HepG2 (cell line): ENCODE measurements around the gene FGFR3. TPM values are rescaled to one million over a fixed set of nuclear protein-coding genes. Genes with fewer than 3 reads are reported as not detected.

Experiments
- ARNTL ChIP-seq: sonication (generic); formaldehyde crosslinking; IDR thresholded peaks from 2 replicates; pipeline ENCODE4 v1.4.0; 2020; ENCODE audit warnings: mild to moderate bottlenecking, missing genetic modification reagents
- CBX1 ChIP-seq: IDR thresholded peaks from one replicate; pipeline ENCODE4 v1.6.1; 2016; ENCODE audit warnings: antibody characterized with exemption, low read depth
- CEBPG ChIP-seq: IDR thresholded peaks from 2 replicates; pipeline ENCODE4 v1.6.1; 2016
- CREB1 ChIP-seq, 2 experiments: fragments of 450-650 bp in 1 of 2; IDR thresholded peaks; 2 replicates each; pipeline ENCODE4 v1.6.1; 2016 to 2017; ENCODE audit warnings: control low read depth in 1 of 2, mild to moderate bottlenecking in 1 of 2, missing compliant biosample characterization in 1 of 2, missing genetic modification characterization in 1 of 2
- NCOA5 ChIP-seq: sonication (generic); formaldehyde crosslinking; IDR thresholded peaks from 2 replicates; pipeline ENCODE4 v1.4.0; 2020; ENCODE audit warnings: missing genetic modification reagents
- NFATC3 ChIP-seq: sonication (generic); formaldehyde crosslinking; IDR thresholded peaks from 2 replicates; pipeline ENCODE4 v1.5.1; 2020; ENCODE audit warnings: mild to moderate bottlenecking, missing genetic modification reagents
- NFKB2 ChIP-seq: sonication (generic); formaldehyde crosslinking; IDR thresholded peaks from 2 replicates; pipeline ENCODE4 v1.4.0; 2020; ENCODE audit warnings: missing genetic modification reagents, borderline replicate concordance
- NR2F1 ChIP-seq, 2 experiments: fragments of 450-650 bp in 1 of 2; formaldehyde crosslinking in 1 of 2; IDR thresholded peaks; 2 replicates each; pipeline versions ENCODE4 v1.5.0 to v1.6.1; 2016 to 2020; ENCODE audit warnings: mild to moderate bottlenecking in 1 of 2, missing compliant biosample characterization in 1 of 2, missing genetic modification reagents in 1 of 2, moderate library complexity in 1 of 2
- REXO4 ChIP-seq: sonication (generic); formaldehyde crosslinking; IDR thresholded peaks from 2 replicates; pipeline ENCODE4 v1.8.0; 2022; ENCODE audit warnings: missing genetic modification reagents, mild to moderate bottlenecking, borderline replicate concordance
- SCMH1 ChIP-seq: sonication (generic); formaldehyde crosslinking; IDR thresholded peaks from 2 replicates; pipeline ENCODE4 v1.9.0; 2021; ENCODE audit warnings: missing genetic modification reagents, mild to moderate bottlenecking, borderline replicate concordance
- SMAD3 ChIP-seq: sonication (generic); formaldehyde crosslinking; IDR thresholded peaks from 2 replicates; pipeline ENCODE4 v1.4.0; 2020; ENCODE audit warnings: missing genetic modification reagents
- XRCC5 ChIP-seq: fragments of 200-400 bp; formaldehyde crosslinking; optimal IDR thresholded peaks from 2 replicates; pipeline ENCODE3; 2017; ENCODE audit warnings: mild to moderate bottlenecking, low read length
- ZNF335 ChIP-seq: sonication (generic); formaldehyde crosslinking; IDR thresholded peaks from 2 replicates; pipeline ENCODE4 v1.4.0; 2020; ENCODE audit warnings: missing genetic modification reagents
- ZNF547 ChIP-seq: sonication (generic); formaldehyde crosslinking; IDR thresholded peaks from 2 replicates; pipeline ENCODE4 v1.5.1; 2020; ENCODE audit warnings: mild to moderate bottlenecking, missing genetic modification reagents
- ZNF607 ChIP-seq: sonication (generic); formaldehyde crosslinking; IDR thresholded peaks from 2 replicates; pipeline ENCODE4 v1.5.1; 2020; ENCODE audit warnings: missing genetic modification reagents, mild to moderate bottlenecking, borderline replicate concordance
- ZNF773 ChIP-seq: sonication (generic); formaldehyde crosslinking; IDR thresholded peaks from 2 replicates; pipeline ENCODE4 v1.4.0; 2020; ENCODE audit warnings: missing genetic modification reagents, borderline replicate concordance
- ZNF775 ChIP-seq: sonication (generic); formaldehyde crosslinking; IDR thresholded peaks from 2 replicates; pipeline ENCODE4 v1.4.0; 2020; ENCODE audit warnings: missing genetic modification reagents, mild to moderate bottlenecking, moderate library complexity, borderline replicate concordance
- polyA plus RNA-seq, 8 experiments: library from polyadenylated mRNA; depleted of rRNA in 3 of 8; stranded (reverse) in 7 of 8; unstranded in 1 of 8; fragments of >200 nt; fragmentation: Illumina TruSeq in 4 of 8; extraction: Trizol in 4 of 8; gene quantifications; 2 replicates each; pipeline versions ENCODE4 v1.2.1 to v1.2.3, GENCODE V29; 2011 to 2016; ENCODE audit warnings: low read depth in 4 of 8, missing spikeins in 1 of 8, mixed read lengths in 1 of 8; ENCODE audit not compliant: insufficient read depth in 1 of 8
- total RNA-seq, 5 experiments: library from RNA; depleted of rRNA; stranded (reverse); fragments of >200 nt; fragmentation: Illumina TruSeq; extraction: Trizol; gene quantifications; 2 replicates each; pipeline ENCODE4 v1.2.3, GENCODE V29; 2016; ENCODE audit warnings: low read depth in 1 of 5
- TF ChIP-seq, protein P1 (sequence below): sonication (generic); formaldehyde crosslinking; conservative IDR thresholded peaks from 2 replicates; pipeline ENCODE4 v1.4.0; 2020; ENCODE audit warnings: missing genetic modification reagents
- TF ChIP-seq, protein P2 (sequence below): sonication (generic); formaldehyde crosslinking; IDR thresholded peaks from 2 replicates; pipeline ENCODE4 v1.4.0; 2020; ENCODE audit warnings: missing genetic modification reagents, mild to moderate bottlenecking, borderline replicate concordance

The FGFR3 gene
- total and polyA plus RNA-seq, 2 of the 13 experiments (the other 11 are each of a cell fraction or from before 2014, with no cell fraction given), result 103 to 109 TPM

GRCh38 chr4:1856071-1856942 is 63.2 kb downstream of the FGFR3 start, which contains the start of gene LETM1 (continued):
- peak; percentile 28; the same call in 1 of the 2 replicates for TF ChIP-seq CREB1 (IDR thresholded peaks at IDR 0.05)
- no peak for TF ChIP-seq CREB1 (CRISPR knock-in tag; IDR thresholded peaks at IDR 0.05)
- TF ChIP-seq ZNF547, result peak; percentile 63; the same call in 1 of the 2 replicates
- no peak for TF ChIP-seq XRCC5
- no peak for TF ChIP-seq REXO4 (CRISPR knock-in tag)
- TF ChIP-seq ZNF335 (CRISPR knock-in tag), result peak; percentile 61
- TF ChIP-seq, protein P1, sequence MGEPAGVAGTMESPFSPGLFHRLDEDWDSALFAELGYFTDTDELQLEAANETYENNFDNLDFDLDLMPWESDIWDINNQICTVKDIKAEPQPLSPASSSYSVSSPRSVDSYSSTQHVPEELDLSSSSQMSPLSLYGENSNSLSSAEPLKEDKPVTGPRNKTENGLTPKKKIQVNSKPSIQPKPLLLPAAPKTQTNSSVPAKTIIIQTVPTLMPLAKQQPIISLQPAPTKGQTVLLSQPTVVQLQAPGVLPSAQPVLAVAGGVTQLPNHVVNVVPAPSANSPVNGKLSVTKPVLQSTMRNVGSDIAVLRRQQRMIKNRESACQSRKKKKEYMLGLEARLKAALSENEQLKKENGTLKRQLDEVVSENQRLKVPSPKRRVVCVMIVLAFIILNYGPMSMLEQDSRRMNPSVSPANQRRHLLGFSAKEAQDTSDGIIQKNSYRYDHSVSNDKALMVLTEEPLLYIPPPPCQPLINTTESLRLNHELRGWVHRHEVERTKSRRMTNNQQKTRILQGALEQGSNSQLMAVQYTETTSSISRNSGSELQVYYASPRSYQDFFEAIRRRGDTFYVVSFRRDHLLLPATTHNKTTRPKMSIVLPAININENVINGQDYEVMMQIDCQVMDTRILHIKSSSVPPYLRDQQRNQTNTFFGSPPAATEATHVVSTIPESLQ (CRISPR knock-in tag), result no peak
- no peak for TF ChIP-seq ZNF773 (CRISPR knock-in tag)
- TF ChIP-seq ARNTL (CRISPR knock-in tag), result 0 out of 2 replicates have a peak, but pooled peaks have one; percentile 43
- TF ChIP-seq CEBPG, result no peak
- no peak for TF ChIP-seq SMAD3
- no peak for TF ChIP-seq ZNF775
- TF ChIP-seq NFATC3 (CRISPR knock-in tag), result no peak
- TF ChIP-seq SCMH1 (CRISPR knock-in tag), result no peak
- no peak for TF ChIP-seq NFKB2 (CRISPR knock-in tag)
- TF ChIP-seq CBX1, result no peak
- TF ChIP-seq ZNF607 (CRISPR knock-in tag), result peak; percentile 65; the same call in 1 of the 2 replicates
- no peak for TF ChIP-seq NCOA5 (CRISPR knock-in tag)
- TF ChIP-seq, protein P2, sequence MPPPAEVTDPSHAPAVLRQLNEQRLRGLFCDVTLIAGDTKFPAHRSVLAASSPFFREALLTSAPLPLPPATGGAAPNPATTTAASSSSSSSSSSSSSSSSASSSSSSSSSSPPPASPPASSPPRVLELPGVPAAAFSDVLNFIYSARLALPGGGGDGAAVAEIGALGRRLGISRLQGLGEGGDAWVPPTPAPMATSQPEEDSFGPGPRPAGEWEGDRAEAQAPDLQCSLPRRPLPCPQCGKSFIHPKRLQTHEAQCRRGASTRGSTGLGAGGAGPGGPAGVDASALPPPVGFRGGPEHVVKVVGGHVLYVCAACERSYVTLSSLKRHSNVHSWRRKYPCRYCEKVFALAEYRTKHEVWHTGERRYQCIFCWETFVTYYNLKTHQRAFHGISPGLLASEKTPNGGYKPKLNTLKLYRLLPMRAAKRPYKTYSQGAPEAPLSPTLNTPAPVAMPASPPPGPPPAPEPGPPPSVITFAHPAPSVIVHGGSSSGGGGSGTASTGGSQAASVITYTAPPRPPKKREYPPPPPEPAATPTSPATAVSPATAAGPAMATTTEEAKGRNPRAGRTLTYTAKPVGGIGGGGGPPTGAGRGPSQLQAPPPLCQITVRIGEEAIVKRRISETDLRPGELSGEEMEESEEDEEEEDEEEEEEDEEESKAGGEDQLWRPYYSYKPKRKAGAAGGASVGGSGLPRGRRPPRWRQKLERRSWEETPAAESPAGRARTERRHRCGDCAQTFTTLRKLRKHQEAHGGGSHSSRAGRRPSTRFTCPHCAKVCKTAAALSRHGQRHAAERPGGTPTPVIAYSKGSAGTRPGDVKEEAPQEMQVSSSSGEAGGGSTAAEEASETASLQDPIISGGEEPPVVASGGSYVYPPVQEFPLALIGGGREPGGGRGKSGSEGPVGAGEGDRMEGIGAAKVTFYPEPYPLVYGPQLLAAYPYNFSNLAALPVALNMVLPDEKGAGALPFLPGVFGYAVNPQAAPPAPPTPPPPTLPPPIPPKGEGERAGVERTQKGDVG (CRISPR knock-in tag), result no peak; the same call in 1 of the 2 replicates
- TF ChIP-seq NR2F1 (CRISPR knock-in tag; IDR thresholded peaks at IDR 0.05), result no peak; a peak in 1 of 4 replicates
